HG03066 (cell line): Measurements from ENCODE around the gene KCNS3.
"Not testable (repeated sequence)": the region's sequence is repeated elsewhere in the genome, so short reads cannot be mapped to it uniquely, and the experiment has no call there.

Source experiments
- ATAC-seq: cut with Tn5 transposase; IDR thresholded peaks from one replicate; pipeline ENCODE4 v1.9.1; 2021; ENCODE audit warnings: low read depth; ENCODE audit not compliant: unreplicated experiment

Gene KCNS3

DNA sequence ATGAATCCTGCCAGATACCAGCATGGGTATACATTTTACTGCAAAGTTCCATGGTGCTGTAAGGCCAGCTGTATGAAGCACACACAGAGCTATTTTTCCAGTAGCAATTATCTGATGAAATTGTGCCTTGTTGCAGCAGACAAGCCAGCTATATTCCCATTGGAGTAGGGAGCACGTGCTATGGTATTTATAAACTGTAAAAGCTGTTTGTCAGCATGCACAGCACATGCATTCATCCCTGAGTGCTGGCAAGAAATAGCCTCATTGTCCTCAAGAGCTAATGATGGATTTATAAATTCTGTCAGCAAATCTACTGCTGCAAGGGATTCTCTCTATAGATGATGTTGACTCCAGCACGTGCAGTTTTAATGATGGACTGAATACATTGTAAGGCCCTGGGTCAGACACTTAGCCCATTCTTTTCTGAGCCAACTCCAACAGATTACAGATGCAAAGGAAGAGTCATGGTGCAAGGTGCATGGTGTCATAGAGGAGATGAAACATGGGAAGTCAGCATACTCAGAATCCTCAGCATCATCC is 61.7 kb downstream of the KCNS3 start:
- ATAC-seq, result no peak

DNA sequence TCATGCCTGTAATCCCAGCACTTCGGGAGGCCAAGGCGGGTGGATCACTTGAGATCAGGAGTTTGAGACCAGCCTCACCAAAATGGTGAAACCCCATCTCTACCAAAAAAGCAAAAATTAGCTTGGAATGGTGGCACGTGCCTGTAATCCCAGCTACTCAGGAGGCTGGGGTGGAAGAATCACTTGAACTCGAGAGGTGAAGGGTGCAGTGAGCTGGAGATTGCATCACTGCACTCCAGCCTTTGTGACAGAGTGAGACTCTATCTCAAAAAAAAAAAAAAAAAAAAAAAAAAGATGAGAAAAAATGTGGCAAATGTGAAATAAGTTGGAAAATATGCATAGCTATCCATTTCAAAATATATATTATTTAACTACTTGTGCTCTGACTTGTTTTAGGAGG is 65.0 kb downstream of the KCNS3 start:
- ATAC-seq, result no peak

DNA sequence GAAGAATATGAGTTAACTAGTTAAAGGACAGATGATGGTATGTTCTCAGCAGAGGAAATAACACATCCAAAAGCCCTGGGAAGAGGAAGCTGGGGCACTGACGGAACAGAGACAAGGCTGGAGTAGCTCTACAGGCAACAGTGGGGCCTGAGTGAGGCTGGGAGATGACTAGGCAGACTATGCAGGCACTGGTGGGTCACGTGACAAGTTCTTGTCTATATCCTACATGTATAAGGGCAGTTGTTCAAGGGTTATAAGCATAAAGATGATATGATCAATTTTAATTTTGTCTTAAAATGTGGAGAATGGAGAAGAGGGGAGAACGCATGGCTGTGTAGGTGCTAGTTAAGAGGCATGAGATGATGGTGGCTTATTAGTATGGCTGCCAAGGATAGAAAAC is 68.6 kb downstream of the KCNS3 start:
- no peak for ATAC-seq

DNA sequence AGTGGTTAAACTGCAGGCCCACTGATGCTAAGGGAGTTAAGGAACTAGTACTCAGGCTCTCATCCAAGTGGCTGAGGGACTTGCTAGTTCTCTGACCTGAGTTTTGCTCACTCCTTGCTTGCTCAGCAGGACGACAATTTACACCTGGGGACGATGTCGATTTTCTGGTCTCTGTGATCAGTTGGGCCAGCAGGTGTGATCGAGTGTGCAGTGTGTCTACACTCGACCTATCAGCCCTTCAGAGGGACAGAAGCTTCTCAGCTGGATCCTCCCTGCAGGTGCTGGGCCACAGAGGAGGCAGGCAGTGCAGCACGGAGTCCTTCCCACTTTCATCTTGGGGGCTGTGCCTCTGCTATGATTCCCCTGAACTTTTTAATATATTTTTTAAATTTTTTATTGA is 71.5 kb downstream of the KCNS3 start:
- no peak for ATAC-seq

DNA sequence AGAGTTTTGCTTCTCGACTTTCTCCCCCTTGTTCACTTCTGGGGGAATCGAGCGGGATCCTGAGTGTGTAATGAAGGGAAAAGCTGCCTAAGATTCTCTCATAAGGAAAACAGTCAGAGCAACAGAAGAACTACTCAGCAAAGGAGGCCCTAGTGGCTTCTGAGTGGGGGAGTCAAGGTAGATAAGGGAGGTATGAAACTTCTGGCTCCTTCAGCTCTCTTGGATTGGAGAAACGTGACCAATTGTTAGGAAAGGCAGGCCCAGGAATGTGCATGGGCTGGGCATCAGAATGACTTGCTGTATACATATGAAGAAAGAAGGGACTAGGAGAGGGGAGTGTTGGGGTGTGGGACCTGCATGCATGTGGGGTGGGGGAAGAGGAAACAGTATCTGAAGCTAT is 73.1 kb downstream of the KCNS3 start:
- ATAC-seq, result no peak

DNA sequence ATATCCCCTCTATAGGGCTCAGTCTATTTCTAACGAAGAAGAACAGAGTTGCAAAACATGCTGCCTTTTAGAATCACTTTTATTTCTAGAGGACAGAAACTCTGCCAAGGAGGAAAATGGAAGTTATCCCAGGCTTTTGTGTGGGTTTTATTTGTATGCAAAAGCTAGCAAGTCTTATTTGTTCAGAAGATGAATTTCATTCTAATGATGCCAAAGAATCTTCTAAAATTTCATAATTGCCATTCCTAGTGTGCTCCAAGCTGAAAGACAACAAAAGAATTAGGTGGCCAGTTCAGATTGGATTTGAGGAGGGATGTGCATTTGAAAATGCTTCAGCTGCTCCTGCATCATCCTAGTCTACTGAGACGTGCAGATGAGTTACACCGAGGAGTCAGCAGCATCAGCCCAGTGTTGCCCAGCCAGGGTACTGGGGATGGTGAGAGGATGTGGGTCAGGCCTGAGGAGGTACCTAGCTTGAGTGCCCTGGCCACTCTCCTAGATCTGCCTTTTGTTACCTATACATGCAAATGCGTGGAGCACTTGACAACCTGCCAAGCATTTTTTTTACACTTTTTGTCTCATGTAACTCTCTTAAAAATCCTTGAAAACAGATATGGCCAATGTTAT is 80.1 kb downstream of the KCNS3 start:
- no peak for ATAC-seq

DNA sequence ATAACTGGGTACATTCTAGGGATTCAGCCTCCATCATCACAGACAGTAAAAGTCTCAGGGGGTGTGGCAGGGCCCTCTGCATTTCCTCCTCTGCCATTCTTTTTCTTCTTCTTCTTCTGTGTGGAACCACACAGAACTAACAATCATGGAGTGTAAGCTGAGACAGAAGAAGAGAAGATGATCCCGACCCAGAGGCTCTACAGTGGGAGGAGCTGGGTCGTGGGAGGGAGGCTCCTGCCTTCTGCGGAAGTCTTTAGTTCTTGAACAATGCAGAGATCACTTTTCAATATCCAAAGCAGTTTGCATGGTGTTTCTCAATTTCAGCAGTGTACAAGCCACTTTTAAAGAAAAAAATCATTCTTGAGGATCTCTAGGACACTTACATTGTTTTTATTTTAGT is 80.9 kb downstream of the KCNS3 start:
- no peak for ATAC-seq

DNA sequence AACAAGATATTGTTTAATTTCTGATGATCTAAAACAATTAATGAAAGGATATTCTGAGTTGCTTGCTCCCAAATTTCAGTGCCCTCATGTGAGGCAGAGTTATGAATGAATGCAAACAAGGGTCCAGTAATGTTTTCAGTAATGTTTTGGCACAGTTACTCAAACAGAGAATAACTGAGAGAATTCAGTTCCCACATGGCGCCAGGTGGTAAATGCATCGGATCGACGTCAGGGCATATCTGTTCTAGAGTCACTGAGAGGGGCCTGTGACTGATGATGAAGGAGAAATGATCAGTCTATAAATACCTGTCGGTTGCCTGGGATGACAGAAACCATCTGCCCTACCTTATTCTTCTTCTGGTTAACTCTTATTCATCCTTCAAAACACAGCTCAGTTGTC is 81.4 kb downstream of the KCNS3 start:
- no peak for ATAC-seq

DNA sequence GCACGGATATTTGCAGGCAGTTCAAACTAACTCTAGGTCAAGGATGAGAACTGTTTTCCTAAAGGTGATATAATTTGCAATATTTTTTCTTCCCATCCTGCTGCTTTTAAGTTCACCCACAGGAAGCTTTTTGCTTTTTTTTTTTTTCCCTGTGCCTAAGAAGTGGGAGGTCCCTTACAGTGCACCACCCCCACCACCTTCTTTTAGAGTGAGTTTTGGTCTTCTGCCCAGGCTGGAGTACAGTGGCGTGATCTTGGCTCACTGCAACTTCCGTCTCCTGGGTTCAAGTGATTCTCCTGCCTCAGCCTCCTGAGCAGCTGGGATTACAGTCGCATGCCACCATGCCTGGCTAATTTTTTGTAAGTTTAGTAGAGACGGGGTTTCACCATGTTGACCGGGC is 82.5 kb downstream of the KCNS3 start:
- ATAC-seq, result no peak

DNA sequence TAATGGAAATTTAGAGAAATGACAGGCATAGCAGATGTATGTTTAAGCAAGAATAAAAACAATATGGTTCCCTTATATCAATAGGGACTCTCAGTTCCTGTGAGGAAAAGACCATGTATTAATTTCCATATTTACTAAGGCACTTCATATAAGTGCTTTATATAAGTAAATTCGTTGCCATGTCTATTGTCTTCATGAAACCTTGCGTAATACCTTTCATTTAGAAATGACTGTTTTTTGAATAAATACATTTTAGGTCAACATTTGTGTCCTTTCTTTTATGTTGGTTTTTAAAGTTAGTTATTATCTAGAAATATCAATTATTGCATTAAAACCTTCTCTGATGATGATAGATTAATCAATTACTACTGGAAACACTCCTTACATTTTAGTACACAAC is 83.3 kb downstream of the KCNS3 start:
- ATAC-seq, result no peak

DNA sequence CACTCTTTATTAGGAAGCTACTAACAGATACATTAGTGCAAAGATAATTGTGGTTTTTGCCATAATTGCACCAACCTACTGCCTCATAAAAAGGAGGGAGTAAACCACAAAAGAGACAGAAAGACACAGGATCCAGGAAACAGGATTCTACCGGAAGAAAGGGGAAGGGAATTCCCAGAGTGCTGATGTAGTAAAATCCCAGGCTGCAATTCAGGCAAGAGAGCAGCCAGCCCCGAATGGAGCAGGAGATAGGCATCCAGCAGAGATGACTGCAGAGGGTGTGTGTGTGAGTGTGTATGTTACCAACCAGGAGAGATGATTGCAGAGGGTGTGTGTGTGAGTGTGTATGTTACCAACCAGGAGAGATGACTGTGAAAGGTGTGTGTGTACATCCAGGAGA is 84.4 kb downstream of the KCNS3 start:
- ATAC-seq, result no peak

DNA sequence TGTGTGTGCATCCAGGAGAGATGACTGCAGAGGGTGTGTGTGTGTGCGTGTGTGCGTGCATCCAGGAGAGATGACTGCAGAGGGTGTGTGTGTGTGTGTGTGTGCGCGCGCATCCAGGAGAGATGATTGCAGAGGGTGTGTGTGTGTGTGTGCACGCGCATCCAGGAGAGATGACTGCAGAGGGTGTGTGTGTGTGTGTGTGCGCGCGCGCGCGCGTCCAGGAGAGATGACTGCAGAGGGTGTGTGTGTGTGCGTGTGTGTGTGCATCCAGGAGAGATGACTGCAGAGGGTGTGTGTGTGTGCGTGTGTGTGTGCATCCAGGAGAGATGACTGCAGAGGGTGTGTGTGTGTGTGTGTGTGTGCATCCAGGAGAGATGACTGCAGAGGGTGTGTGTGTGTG is 85.1 kb downstream of the KCNS3 start:
- not testable (repeated sequence) for ATAC-seq

DNA sequence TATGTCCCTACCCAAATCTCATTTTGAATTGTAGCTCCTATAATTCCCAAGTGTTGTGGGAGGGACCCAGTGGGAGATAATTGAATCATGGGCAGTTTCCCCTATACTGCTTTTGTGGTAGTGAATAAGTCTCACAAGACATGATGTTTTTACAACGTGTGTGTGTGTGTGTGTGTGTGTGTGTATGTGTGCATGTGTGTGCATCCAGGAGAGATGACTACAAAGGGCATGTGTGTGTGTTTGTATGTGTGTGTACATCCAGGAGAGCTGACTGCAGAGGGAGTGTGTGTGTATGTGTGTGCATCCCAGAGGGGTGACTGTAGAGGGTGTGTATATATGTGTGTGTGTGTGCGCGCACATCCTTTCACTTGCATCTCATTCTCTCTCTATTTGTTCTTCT is 86.7 kb downstream of the KCNS3 start:
- no peak for ATAC-seq

DNA sequence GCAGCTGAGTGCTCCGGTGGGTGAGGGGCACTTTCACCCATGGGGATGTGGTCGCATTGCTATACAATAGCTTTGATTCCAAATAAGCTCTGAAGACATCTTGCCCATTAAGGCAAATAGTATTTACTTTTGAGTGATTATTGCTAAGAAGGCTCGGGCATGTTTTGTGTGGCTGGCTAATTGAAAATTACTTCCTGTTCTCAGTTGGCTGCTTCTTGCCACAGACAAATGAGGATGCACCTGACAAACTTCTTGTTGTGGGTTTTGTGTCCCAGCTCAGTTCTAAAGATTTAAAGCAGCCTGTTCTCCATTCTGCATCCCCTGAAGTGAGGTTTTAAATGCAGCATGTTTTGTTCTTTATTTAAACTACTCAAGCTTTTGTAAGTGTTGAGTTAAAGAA is 88.3 kb downstream of the KCNS3 start:
- ATAC-seq, result no peak

DNA sequence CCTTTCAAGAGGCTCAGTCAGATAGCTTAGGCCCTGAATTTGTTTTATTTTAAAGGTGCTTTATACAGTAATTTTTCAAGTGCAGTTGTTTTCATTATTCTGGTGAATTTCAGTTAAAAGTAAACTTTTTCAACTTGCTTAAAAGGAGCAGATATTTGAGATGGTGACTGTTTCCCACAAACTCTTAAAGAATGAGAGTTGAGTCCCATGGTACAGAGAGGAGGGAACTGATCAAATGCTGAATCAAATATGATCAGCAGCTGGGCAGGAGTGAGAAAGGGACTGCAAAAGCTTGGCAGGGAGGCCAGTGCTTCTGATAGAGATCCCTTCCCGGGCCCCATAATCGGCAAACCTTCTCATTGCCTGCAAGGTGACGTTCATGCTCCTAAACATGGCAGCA is 91.2 kb downstream of the KCNS3 start:
- ATAC-seq, result no peak

DNA sequence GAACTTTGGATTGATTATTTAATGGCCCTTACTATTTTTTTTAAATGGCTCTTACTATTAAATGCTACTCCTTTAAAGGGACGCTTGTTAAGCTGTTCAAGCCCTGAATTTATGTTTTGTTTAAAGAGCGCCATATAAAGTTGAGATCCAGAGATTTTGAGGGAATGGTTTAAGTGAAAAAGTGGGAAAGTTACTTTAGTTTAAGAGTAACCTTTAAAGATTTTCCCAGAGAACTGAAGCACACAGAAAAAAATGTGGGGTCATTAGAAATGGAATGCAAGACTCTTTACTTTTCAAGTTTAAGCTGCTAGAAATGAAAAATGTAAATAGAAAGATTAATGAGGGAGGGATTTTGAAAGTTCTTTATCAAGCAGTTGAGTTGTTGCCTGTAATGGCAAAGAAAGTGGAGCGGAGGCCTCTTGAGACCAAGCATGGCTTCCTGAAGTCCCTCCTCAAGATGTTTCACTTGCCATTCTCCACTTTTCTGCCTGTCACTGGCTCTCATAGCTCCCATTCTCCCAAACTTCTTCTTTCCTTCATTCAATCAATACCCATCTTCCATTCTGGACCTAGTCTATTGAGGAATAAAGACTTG is 93.2 kb downstream of the KCNS3 start:
- ATAC-seq, result no peak

DNA sequence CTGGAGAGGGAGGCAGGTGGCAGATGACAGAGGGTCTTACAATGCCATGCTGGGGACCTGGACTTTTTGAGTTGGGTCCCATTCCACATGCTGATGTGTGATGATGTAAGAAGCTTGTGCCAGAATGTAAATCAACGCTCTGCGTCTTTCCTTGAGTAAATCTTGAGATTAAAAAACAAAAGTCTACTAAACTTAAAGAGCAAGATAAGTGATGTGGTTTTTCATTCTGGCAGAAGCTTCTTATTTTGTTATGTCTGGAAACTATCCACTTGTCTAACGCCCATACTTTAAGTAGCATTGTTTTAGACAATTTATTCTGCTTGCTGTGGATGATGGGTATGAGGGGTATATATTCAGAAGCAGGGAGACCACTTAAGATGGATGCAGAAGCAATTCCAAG is 94.5 kb downstream of the KCNS3 start:
- no peak for ATAC-seq

DNA sequence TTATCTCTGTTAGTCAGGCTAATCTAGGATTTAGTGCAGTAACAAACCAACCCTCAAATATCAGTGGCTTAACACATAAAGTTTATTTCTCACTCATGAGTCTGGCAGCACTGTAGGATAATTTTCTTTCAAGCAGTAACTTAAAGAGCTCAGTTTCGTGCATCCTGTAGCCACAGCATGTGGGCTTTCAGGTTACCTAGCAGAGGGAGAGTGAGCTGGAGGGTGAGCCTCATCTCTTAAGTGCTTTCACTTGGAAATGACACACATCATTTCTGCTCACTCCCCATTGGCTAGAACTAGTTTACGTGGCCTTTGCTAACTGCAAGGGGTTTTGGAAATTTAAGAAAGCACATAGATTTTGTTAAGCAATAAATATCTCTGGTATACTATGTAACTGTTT is 96.9 kb downstream of the KCNS3 start:
- ATAC-seq, result no peak

DNA sequence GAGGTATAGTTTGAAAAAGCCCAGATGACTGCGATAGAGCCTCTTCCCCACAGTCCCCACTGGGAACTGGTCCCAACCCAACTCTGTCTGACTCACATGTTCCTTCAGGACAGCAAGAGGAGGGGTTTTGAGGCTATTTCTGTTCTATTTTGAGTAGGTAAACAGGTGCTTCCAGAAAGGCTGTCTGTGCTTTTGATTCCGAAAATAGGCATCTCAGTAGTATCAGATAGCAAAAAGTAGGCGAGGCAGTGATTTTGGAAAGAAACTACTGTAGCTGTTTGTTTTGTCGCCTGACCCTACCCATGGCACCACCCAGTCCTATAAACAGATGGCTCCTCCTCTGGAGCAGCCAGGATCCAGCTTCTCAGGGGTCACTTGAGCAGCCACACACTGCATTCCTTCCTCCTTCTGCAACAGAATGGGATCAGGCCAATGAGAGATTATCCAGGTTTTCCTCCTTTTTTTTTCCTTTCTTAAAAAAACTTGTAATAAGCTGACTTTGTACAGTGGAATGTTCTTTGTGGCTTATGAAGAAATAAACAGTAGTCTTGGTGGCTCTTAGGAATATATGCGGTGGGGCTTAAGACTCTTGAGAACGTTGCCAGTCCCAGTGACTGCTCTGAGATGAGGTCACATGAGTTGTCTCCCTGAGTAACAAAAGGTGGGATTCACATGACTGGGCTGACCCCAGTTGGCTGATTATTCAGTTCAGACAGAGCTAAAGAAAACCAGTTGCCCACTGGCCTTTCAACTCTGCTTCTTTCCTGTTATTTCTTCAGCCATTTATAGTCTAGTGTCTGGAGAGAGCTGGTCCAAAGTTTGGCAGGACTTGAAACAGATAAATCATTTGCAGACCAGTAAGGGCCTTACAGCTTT is 98.6 kb downstream of the KCNS3 start:
- no peak for ATAC-seq

DNA sequence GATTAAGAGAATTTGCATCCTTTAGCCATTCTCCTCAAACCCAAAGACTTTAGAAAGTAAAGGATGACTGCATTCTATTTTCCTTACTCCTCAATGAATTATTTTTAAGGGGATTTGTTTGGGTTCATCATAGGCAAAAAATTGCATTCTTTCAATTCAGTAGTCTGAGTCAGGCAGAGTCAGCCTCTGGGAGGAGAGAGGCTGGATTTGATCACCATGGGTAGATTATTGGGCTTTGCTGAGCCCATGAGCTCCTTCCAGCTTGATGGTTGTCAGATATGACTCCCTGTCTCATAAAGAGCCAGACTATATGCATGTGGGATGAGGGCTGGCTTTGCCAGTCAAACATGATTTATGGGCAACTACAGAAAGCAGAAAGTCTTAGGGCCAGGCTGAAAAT is 101.2 kb downstream of the KCNS3 start:
- ATAC-seq, result no peak

DNA sequence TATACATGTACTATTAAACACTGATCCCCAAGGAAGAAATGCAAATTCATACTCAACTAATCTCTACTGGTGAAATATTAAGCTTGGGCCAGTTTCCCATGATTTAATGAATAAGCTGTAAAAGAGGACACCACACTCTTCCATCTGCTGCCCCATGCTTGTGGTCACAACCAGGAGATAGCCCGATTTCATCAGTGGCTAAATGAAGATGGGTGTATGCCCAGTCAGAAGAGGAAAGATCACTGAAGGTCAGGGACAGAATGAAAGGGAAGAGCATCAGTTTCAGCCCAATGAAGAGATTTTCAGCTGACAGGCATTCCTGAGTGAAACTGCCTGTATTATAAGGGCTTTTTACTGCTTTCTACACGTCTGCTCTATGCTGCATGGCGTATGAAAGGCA is 103.5 kb downstream of the KCNS3 start:
- no peak for ATAC-seq
